Fibroblast of lung (primary cell): ENCODE data around the gene ECE2. TPM values are rescaled to one million over a fixed set of nuclear protein-coding genes. Genes with fewer than 3 reads are reported as not detected.

Source experiments
- DNase-seq, 2 donors: peaks; one replicate each; pipeline versions ENCODE4 v3.0.0 to v3.0.0-alpha.2; 2010; ENCODE audit warnings: low read depth in 2 of 2
- H2AFZ ChIP-seq: 2 replicates; pipeline ENCODE4 v1.5.1; 2012; ENCODE audit warnings: low read length, control low read depth, inconsistent platforms
- H3K27ac ChIP-seq: 2 replicates; pipeline ENCODE4 v1.5.1; 2011; ENCODE audit warnings: low read length, control low read depth; ENCODE audit not compliant: insufficient read depth
- H3K27me3 ChIP-seq: 2 replicates; pipeline ENCODE4 v1.5.1; 2011; ENCODE audit warnings: mild to moderate bottlenecking, low read length; ENCODE audit not compliant: control insufficient read depth, insufficient read depth
- H3K36me3 ChIP-seq: 2 replicates; pipeline ENCODE4 v1.5.1; 2011; ENCODE audit warnings: low read length; ENCODE audit not compliant: control insufficient read depth, insufficient read depth
- H3K4me1 ChIP-seq: 2 replicates; pipeline ENCODE4 v1.5.1; 2011; ENCODE audit warnings: low read length; ENCODE audit not compliant: control insufficient read depth, insufficient read depth; ENCODE audit errors: extremely low read depth
- H3K4me2 ChIP-seq: 2 replicates; pipeline ENCODE4 v1.5.1; 2011; ENCODE audit warnings: low read length, control low read depth; ENCODE audit not compliant: insufficient read depth; ENCODE audit errors: extremely low read depth
- H3K4me3 ChIP-seq, 4 experiments: fragments of 200-600 bp in 1 of 4; sonication (generic) in 1 of 4; replicated peaks in 1 of 4; 2 replicates each; pipeline ENCODE4 v1.5.1; 2011 to 2016; ENCODE audit warnings: low read length in 4 of 4, low read depth in 3 of 4, mild to moderate bottlenecking in 3 of 4, control low read depth in 2 of 4, inconsistent platforms in 1 of 4, mixed read lengths in 1 of 4; ENCODE audit not compliant: insufficient read depth in 1 of 4; ENCODE audit errors: control extremely low read depth in 1 of 4
- H3K79me2 ChIP-seq: 2 replicates; pipeline ENCODE4 v1.5.1; 2012; ENCODE audit warnings: mild to moderate bottlenecking, low read length, inconsistent platforms; ENCODE audit not compliant: control insufficient read depth, insufficient read depth
- H3K9ac ChIP-seq: 2 replicates; pipeline ENCODE4 v1.5.1; 2011; ENCODE audit warnings: mild to moderate bottlenecking, low read length, control low read depth; ENCODE audit not compliant: insufficient read depth
- H3K9me3 ChIP-seq: 2 replicates; pipeline ENCODE4 v1.5.1; 2012; ENCODE audit warnings: low read depth, low read length; ENCODE audit not compliant: control insufficient read depth, insufficient read depth
- H4K20me1 ChIP-seq: 2 replicates; pipeline ENCODE4 v1.5.1; 2011; ENCODE audit warnings: low read length; ENCODE audit not compliant: control insufficient read depth, insufficient read depth; ENCODE audit errors: extremely low read depth
- EZH2 ChIP-seq: IDR thresholded peaks from 2 replicates; pipeline ENCODE4 v1.5.1; 2012; ENCODE audit warnings: low read length, control low read depth, mild to moderate bottlenecking; ENCODE audit errors: missing control alignments
- polyA plus RNA-seq, 2 donors: library from polyadenylated mRNA; depleted of rRNA in 1 of 2; stranded (reverse) in 1 of 2; unstranded in 1 of 2; fragments of >200 nt; gene quantifications; 2 replicates each; pipeline ENCODE4 v1.2.1, GENCODE V29; 2011 to 2012; ENCODE audit warnings: missing spikeins in 1 of 2
- total RNA-seq: library from RNA; depleted of rRNA; stranded (reverse); fragments of >200 nt; gene quantifications from 2 replicates; pipeline ENCODE4 v1.2.1, GENCODE V29; 2014
- TF ChIP-seq, protein P1 (sequence below), 2 donors: IDR thresholded peaks in 1 of 2; conservative IDR thresholded peaks in 1 of 2; 1 replicate in 1 of 2; 2 replicates in 1 of 2; pipeline ENCODE4 v1.5.1; 2011 to 2012; ENCODE audit warnings: low read length in 2 of 2, control low read depth in 1 of 2, inconsistent platforms in 1 of 2, low read depth in 1 of 2, mild to moderate bottlenecking in 1 of 2

Gene ECE2
- total and polyA plus RNA-seq, 2 donors (not counting 1 experiment from before 2014, with no cell fraction given): not detected

DNA sequence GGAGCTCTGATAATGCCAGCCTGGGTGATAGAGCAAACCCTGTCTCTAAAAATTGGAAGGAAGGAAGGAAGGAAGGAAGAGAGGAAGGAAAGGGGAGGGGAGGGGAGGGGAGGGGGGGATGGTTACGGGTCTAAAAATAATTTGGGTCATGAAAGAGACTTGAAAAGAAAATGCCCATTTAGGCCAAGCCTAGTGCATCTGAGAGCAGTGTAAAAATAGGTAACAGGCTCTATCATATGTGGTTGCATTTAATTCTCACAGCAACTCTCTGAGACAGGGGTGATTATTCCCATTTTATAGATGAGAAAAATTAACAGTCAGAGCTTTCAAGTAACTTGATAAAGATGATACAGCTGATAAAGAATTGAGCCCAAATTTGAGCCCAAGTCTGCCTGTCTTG lies 3.6 kb upstream of the ECE2 start:
- no peaks in the 10 kb centered on the region for H3K4me1 ChIP-seq
- no peak for DNase-seq
- TF ChIP-seq, protein P1, sequence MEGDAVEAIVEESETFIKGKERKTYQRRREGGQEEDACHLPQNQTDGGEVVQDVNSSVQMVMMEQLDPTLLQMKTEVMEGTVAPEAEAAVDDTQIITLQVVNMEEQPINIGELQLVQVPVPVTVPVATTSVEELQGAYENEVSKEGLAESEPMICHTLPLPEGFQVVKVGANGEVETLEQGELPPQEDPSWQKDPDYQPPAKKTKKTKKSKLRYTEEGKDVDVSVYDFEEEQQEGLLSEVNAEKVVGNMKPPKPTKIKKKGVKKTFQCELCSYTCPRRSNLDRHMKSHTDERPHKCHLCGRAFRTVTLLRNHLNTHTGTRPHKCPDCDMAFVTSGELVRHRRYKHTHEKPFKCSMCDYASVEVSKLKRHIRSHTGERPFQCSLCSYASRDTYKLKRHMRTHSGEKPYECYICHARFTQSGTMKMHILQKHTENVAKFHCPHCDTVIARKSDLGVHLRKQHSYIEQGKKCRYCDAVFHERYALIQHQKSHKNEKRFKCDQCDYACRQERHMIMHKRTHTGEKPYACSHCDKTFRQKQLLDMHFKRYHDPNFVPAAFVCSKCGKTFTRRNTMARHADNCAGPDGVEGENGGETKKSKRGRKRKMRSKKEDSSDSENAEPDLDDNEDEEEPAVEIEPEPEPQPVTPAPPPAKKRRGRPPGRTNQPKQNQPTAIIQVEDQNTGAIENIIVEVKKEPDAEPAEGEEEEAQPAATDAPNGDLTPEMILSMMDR (conservative IDR thresholded peaks at IDR 0.05 in 1 of 2, IDR thresholded peaks at IDR 0.05 in 1 of 2; ENCODE audit: low read depth in 1 of 2, low read length in 2 of 2): no peak
- TF ChIP-seq EZH2: no peak

DNA sequence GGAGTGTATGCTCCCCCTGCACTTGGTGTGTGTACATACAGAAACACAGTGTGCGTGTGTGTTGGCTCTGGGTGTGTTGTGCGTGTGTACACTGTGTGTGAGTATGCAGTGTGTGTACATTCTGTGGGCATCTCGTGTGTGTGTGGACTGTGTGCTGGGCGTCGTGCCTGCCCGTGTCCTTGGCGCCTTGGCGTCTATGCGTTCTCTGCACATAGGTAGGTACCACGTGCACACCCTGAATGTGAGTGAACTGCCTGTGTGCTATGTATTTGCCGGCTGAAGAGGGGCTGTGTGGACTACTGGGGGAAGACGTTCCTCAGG lies 481 bp upstream of the ECE2 start:
- H3K27me3 ChIP-seq: peaks cover 28% of the 10 kb centered on the region
- DNase-seq: no peak
- H3K9ac ChIP-seq: no peak overlapping the region
- peak; percentile 97 for TF ChIP-seq EZH2
- TF ChIP-seq, protein P1 (conservative IDR thresholded peaks at IDR 0.05 in 1 of 2, IDR thresholded peaks at IDR 0.05 in 1 of 2; ENCODE audit: low read depth in 1 of 2, low read length in 2 of 2): no peak
- peak overlapping the region in 2 of 4 experiments; percentile 24 to 25 for H3K4me3 ChIP-seq
- no peaks in the 10 kb centered on the region for H4K20me1 ChIP-seq
- H3K27ac ChIP-seq: no peak overlapping the region
- H3K4me1 ChIP-seq: no peaks in the 10 kb centered on the region
- H3K79me2 ChIP-seq: no peaks in the 10 kb centered on the region
- no peak overlapping the region for H2AFZ ChIP-seq
- H3K4me2 ChIP-seq: no peak overlapping the region
- H3K36me3 ChIP-seq: no peaks in the 10 kb centered on the region
- H3K9me3 ChIP-seq: no peaks in the 10 kb centered on the region

More for the DNA sequence above, 3.6 kb upstream of the ECE2 start:
- no peak overlapping the region for H3K4me3 ChIP-seq
- H3K27ac ChIP-seq: no peak overlapping the region
- H2AFZ ChIP-seq: no peak overlapping the region
- H3K9me3 ChIP-seq: no peaks in the 10 kb centered on the region
- no peak overlapping the region for H3K4me2 ChIP-seq
- H3K27me3 ChIP-seq: peaks cover 20% of the 10 kb centered on the region
- H3K79me2 ChIP-seq: no peaks in the 10 kb centered on the region
- no peaks in the 10 kb centered on the region for H3K36me3 ChIP-seq
- H3K9ac ChIP-seq: no peak overlapping the region
- H4K20me1 ChIP-seq: no peaks in the 10 kb centered on the region

DNA sequence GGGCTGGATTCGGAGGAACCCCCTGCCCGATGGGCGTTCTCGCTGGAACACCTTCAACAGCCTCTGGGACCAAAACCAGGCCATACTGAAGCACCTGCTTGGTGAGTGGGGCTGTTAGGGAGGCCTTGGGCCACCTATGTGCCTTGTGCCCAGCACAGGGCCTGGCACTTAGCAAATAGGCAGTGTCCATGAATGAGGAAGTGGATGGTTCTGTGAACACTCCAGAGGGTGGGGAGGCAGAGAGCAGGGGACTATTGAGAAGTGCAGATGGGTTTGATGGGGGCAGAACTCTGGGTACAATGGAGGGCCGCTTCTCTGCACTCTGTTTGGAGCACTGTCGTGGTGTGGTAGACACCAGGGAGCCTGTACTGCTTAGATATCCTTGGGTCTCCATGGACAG lies 1.5 kb downstream of the ECE2 start:
- H3K9ac ChIP-seq: no peak overlapping the region
- no peaks in the 10 kb centered on the region for H3K4me1 ChIP-seq
- H3K27me3 ChIP-seq: peaks cover 34% of the 10 kb centered on the region
- H3K79me2 ChIP-seq: no peaks in the 10 kb centered on the region
- TF ChIP-seq, protein P1 (conservative IDR thresholded peaks at IDR 0.05 in 1 of 2, IDR thresholded peaks at IDR 0.05 in 1 of 2; ENCODE audit: low read depth in 1 of 2, low read length in 2 of 2): no peak
- TF ChIP-seq EZH2: no peak
- no peaks in the 10 kb centered on the region for H4K20me1 ChIP-seq
- H3K36me3 ChIP-seq: no peaks in the 10 kb centered on the region
- DNase-seq: no peak
- H3K27ac ChIP-seq: no peak overlapping the region
- no peak overlapping the region for H3K4me2 ChIP-seq
- no peak overlapping the region for H2AFZ ChIP-seq
- H3K9me3 ChIP-seq: no peaks in the 10 kb centered on the region
- no peak overlapping the region for H3K4me3 ChIP-seq
